Fibroblast of lung (primary cell): ENCODE measurements around the gene CCDC190. TPM values are rescaled to one million over a fixed set of nuclear protein-coding genes. Genes with fewer than 3 reads are reported as not detected.
A peak's percentile ranks its signal among the peaks of the same experiment; 100 is the strongest.

Experiments
- DNase-seq, 2 donors: peaks; one replicate each; pipeline versions ENCODE4 v3.0.0 to v3.0.0-alpha.2; 2010; ENCODE audit warnings: low read depth in 2 of 2
- H2AFZ ChIP-seq: 2 replicates; pipeline ENCODE4 v1.5.1; 2012; ENCODE audit warnings: low read length, control low read depth, inconsistent platforms
- H3K27ac ChIP-seq: 2 replicates; pipeline ENCODE4 v1.5.1; 2011; ENCODE audit warnings: low read length, control low read depth; ENCODE audit not compliant: insufficient read depth
- H3K27me3 ChIP-seq: 2 replicates; pipeline ENCODE4 v1.5.1; 2011; ENCODE audit warnings: mild to moderate bottlenecking, low read length; ENCODE audit not compliant: control insufficient read depth, insufficient read depth
- H3K36me3 ChIP-seq: 2 replicates; pipeline ENCODE4 v1.5.1; 2011; ENCODE audit warnings: low read length; ENCODE audit not compliant: control insufficient read depth, insufficient read depth
- H3K4me1 ChIP-seq: 2 replicates; pipeline ENCODE4 v1.5.1; 2011; ENCODE audit warnings: low read length; ENCODE audit not compliant: control insufficient read depth, insufficient read depth; ENCODE audit errors: extremely low read depth
- H3K4me2 ChIP-seq: 2 replicates; pipeline ENCODE4 v1.5.1; 2011; ENCODE audit warnings: low read length, control low read depth; ENCODE audit not compliant: insufficient read depth; ENCODE audit errors: extremely low read depth
- H3K4me3 ChIP-seq, 4 experiments: fragments of 200-600 bp in 1 of 4; sonication (generic) in 1 of 4; replicated peaks in 1 of 4; 2 replicates each; pipeline ENCODE4 v1.5.1; 2011 to 2016; ENCODE audit warnings: low read length in 4 of 4, low read depth in 3 of 4, mild to moderate bottlenecking in 3 of 4, control low read depth in 2 of 4, inconsistent platforms in 1 of 4, mixed read lengths in 1 of 4; ENCODE audit not compliant: insufficient read depth in 1 of 4; ENCODE audit errors: control extremely low read depth in 1 of 4
- H3K79me2 ChIP-seq: 2 replicates; pipeline ENCODE4 v1.5.1; 2012; ENCODE audit warnings: mild to moderate bottlenecking, low read length, inconsistent platforms; ENCODE audit not compliant: control insufficient read depth, insufficient read depth
- H3K9ac ChIP-seq: 2 replicates; pipeline ENCODE4 v1.5.1; 2011; ENCODE audit warnings: mild to moderate bottlenecking, low read length, control low read depth; ENCODE audit not compliant: insufficient read depth
- H3K9me3 ChIP-seq: 2 replicates; pipeline ENCODE4 v1.5.1; 2012; ENCODE audit warnings: low read depth, low read length; ENCODE audit not compliant: control insufficient read depth, insufficient read depth
- H4K20me1 ChIP-seq: 2 replicates; pipeline ENCODE4 v1.5.1; 2011; ENCODE audit warnings: low read length; ENCODE audit not compliant: control insufficient read depth, insufficient read depth; ENCODE audit errors: extremely low read depth
- EZH2 ChIP-seq: IDR thresholded peaks from 2 replicates; pipeline ENCODE4 v1.5.1; 2012; ENCODE audit warnings: low read length, control low read depth, mild to moderate bottlenecking; ENCODE audit errors: missing control alignments
- polyA plus RNA-seq, 2 donors: library from polyadenylated mRNA; depleted of rRNA in 1 of 2; stranded (reverse) in 1 of 2; unstranded in 1 of 2; fragments of >200 nt; gene quantifications; 2 replicates each; pipeline ENCODE4 v1.2.1, GENCODE V29; 2011 to 2012; ENCODE audit warnings: missing spikeins in 1 of 2
- total RNA-seq: library from RNA; depleted of rRNA; stranded (reverse); fragments of >200 nt; gene quantifications from 2 replicates; pipeline ENCODE4 v1.2.1, GENCODE V29; 2014
- TF ChIP-seq, protein P1 (sequence below), 2 donors: IDR thresholded peaks in 1 of 2; conservative IDR thresholded peaks in 1 of 2; 1 replicate in 1 of 2; 2 replicates in 1 of 2; pipeline ENCODE4 v1.5.1; 2011 to 2012; ENCODE audit warnings: low read length in 2 of 2, control low read depth in 1 of 2, inconsistent platforms in 1 of 2, low read depth in 1 of 2, mild to moderate bottlenecking in 1 of 2

The CCDC190 gene
- total and polyA plus RNA-seq, 2 donors (not counting 1 experiment from before 2014, with no cell fraction given): 0.36 TPM; not detected in 1

DNA sequence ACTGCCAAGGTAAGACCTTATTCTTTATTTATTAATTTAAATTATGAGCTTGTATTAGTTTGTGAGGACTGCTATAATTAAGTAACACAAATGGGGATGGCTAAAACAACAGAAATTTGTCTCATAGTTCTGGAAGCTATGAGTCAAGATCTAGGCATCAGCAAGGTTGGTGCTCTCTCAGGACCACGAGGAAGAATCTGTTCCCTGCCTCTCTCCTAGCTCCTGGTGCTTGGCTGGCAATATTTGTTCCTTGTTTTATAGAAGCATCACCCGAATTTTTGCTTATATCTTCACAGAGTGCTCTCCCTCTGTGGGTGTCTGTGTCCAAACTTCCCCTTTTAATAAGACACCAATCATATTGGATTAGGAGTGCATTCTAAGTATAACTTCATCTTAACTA lies 41.4 kb upstream of the CCDC190 start:
- DNase-seq: peak in 1 of 2 donors; percentile 73
- Histone ChIP-seq H3K9me3 (no peaks in the 10 kb centered on the region), H3K79me2 (no peaks in the 10 kb centered on the region), H2AFZ (no peak overlapping the region), H3K9ac (no peak overlapping the region), H3K27ac (no peak overlapping the region), H3K27me3 (no peaks in the 10 kb centered on the region), H3K4me1 (peaks cover 19% of the 10 kb centered on the region), H3K4me3 (no peak overlapping the region), H4K20me1 (no peaks in the 10 kb centered on the region), H3K36me3 (no peaks in the 10 kb centered on the region), H3K4me2 (no peak overlapping the region)
- TF ChIP-seq, protein P1, sequence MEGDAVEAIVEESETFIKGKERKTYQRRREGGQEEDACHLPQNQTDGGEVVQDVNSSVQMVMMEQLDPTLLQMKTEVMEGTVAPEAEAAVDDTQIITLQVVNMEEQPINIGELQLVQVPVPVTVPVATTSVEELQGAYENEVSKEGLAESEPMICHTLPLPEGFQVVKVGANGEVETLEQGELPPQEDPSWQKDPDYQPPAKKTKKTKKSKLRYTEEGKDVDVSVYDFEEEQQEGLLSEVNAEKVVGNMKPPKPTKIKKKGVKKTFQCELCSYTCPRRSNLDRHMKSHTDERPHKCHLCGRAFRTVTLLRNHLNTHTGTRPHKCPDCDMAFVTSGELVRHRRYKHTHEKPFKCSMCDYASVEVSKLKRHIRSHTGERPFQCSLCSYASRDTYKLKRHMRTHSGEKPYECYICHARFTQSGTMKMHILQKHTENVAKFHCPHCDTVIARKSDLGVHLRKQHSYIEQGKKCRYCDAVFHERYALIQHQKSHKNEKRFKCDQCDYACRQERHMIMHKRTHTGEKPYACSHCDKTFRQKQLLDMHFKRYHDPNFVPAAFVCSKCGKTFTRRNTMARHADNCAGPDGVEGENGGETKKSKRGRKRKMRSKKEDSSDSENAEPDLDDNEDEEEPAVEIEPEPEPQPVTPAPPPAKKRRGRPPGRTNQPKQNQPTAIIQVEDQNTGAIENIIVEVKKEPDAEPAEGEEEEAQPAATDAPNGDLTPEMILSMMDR (conservative IDR thresholded peaks at IDR 0.05 in 1 of 2, IDR thresholded peaks at IDR 0.05 in 1 of 2; ENCODE audit: low read depth in 1 of 2, low read length in 2 of 2): no peak
- no peak for TF ChIP-seq EZH2

DNA sequence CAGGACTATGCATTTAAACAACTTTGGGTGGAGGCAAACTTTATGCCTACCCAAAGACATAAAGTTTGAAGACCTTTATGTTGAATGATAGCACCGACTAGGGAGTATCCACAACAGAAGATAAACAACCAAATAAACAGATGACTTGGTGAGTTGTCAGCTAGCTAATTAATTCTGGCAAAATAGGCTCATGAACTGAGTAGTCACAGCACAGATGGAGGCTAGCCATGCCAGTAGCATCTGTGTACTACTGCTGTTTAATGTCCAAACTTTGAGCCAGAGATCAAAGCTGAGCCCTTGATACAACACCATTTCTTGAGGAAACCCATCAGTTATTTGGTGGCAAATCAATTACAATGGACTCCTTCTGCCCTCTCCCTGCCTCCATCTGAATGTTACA lies 40.3 kb upstream of the CCDC190 start:
- no peaks in the 10 kb centered on the region for H3K9me3 ChIP-seq
- H3K36me3 ChIP-seq: no peaks in the 10 kb centered on the region
- H3K27ac ChIP-seq: no peak overlapping the region
- DNase-seq: no peak
- H3K27me3 ChIP-seq: no peaks in the 10 kb centered on the region
- no peak for TF ChIP-seq EZH2
- TF ChIP-seq, protein P1 (conservative IDR thresholded peaks at IDR 0.05 in 1 of 2, IDR thresholded peaks at IDR 0.05 in 1 of 2; ENCODE audit: low read depth in 1 of 2, low read length in 2 of 2): no peak
- H2AFZ ChIP-seq: no peak overlapping the region
- H3K9ac ChIP-seq: no peak overlapping the region
- peaks cover 19% of the 10 kb centered on the region for H3K4me1 ChIP-seq
- no peak overlapping the region for H3K4me3 ChIP-seq
- H3K4me2 ChIP-seq: no peak overlapping the region
- H4K20me1 ChIP-seq: no peaks in the 10 kb centered on the region
- no peaks in the 10 kb centered on the region for H3K79me2 ChIP-seq

DNA sequence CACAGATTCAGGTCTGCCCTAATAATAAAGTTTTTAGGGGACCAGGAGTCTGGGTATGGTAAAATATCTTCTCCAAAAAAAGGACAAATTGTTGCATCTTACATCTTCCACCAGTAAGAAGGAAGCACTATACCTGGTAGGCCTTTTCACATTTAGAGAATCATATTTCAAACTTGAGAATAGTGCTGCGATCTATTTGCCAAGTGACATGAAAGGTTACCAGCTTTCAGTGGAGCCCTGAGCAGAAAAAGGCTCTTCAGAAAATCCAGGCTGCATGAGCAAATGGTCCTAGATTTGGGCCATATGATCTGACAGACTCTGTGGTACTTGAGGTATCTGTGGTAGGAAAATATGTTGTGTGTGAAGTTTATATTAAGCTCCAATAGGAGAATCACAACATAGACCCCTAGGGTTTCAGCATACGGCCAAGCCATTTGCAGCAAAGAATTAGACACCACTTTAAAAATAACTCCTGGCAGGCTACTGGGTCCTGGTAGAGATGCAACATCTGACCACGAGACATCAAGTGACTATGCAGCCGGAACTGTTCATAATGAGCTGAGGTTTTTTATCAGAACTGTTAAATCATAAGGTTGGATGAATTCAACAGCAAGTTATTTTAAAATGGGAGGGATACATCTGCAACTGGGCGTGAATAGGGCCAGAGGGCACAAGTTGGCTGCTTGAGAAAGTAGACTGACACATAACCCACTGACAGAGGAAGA lies 38.6 kb upstream of the CCDC190 start:
- Histone ChIP-seq H3K36me3 (no peaks in the 10 kb centered on the region), H3K9ac (no peak overlapping the region), H4K20me1 (no peaks in the 10 kb centered on the region), H3K79me2 (no peaks in the 10 kb centered on the region), H2AFZ (no peak overlapping the region), H3K27me3 (no peaks in the 10 kb centered on the region), H3K4me3 (no peak overlapping the region), H3K4me2 (no peak overlapping the region), H3K9me3 (no peaks in the 10 kb centered on the region), H3K4me1 (peaks cover 9% of the 10 kb centered on the region), H3K27ac (no peak overlapping the region)
- TF ChIP-seq, protein P1 (conservative IDR thresholded peaks at IDR 0.05 in 1 of 2, IDR thresholded peaks at IDR 0.05 in 1 of 2; ENCODE audit: low read depth in 1 of 2, low read length in 2 of 2): no peak
- TF ChIP-seq EZH2: no peak
- peak; percentile 67 to 95 for DNase-seq
